Stimulated activated CD8-positive, alpha-beta memory T cell treated with anti-CD3 and anti-CD28 coated beads, Interleukin-2, amount 100 ng/mL, for 1 hour (primary cell): ENCODE results near the gene PCAT7.

Experiments used
- DNase-seq, 2 donors: peaks; one replicate each; pipeline ENCODE4 v3.0.0-alpha.2; 2020; ENCODE audit warnings: low read depth in 2 of 2

PCAT7 gene

GRCh38 chr9:94603259-94604160 lies 48.6 kb downstream of the PCAT7 start:
- peak; percentile 16 to 31 for DNase-seq

- DNase-seq: no peak
Measured at GRCh38 chr9:94606646-94607422, 52.0 kb downstream of the PCAT7 start.

DNA sequence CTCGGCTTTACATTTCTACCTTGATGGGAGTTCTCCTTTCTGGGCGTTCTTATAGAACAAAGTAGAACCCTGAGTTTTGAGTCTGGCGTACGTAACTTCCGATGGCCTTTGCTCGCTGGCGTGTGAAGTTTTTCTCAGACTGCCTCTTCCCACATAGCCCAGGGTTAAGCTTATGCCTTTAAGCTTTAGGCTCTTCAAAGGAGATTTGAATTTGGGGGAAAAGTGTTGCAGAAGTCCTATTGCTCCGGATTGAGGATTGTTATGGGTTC lies 52.5 kb downstream of the PCAT7 start:
- no peak for DNase-seq

- DNase-seq: no peak
Measured at GRCh38 chr9:94610181-94610606, 55.3 kb downstream of the PCAT7 start.

GRCh38 chr9:94611638-94612068 lies 56.8 kb downstream of the PCAT7 start:
- no peak for DNase-seq

GRCh38 chr9:94612071-94612470 lies 57.2 kb downstream of the PCAT7 start:
- no peak for DNase-seq

DNA sequence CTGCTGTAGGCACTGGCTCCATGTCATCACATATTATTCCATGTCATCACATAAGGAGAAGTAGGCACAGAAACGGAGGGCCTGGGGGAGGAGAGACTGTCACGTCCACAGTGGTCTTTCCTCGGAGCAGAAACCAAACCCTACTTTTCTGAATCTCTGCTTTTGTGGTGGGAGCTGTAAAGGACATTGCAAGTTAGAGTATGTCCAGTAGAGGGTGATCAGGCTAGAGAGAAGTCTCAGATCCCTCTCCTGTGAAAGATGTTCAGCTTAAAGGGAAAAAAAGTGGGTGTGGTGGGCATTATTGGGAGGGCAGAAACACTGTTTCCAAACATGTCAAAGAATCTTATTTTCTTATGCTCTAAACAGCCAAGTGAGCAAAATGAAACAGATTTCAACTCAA lies 58.1 kb downstream of the PCAT7 start:
- no peak for DNase-seq

DNA sequence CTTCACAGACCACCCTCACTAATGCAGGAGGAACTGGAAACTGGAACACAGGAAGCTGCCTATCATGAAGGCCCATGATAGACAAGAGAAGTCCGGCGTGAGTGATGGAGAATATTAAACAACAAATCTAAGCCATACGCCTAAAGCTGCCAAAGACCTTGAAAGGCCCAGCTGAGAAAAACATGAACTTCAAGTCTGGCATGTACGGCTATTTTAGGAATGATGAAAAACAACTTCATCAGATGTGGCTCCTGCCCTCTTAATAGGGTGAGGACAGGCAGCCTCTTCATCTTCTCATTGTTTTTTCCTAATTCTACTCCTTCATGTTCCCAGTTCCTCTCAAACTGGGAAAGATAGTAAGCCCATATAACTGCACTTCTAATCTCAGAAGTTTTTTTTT lies 64.1 kb downstream of the PCAT7 start:
- DNase-seq: no peak
